GM21717 (cell line): ENCODE results near the gene UXS1.

Experiments used
- ATAC-seq: cut with Tn5 transposase; IDR thresholded peaks from one replicate; pipeline ENCODE4 v1.9.1; 2021; ENCODE audit warnings: mild to moderate bottlenecking, moderate library complexity; ENCODE audit not compliant: unreplicated experiment

The UXS1 gene

DNA sequence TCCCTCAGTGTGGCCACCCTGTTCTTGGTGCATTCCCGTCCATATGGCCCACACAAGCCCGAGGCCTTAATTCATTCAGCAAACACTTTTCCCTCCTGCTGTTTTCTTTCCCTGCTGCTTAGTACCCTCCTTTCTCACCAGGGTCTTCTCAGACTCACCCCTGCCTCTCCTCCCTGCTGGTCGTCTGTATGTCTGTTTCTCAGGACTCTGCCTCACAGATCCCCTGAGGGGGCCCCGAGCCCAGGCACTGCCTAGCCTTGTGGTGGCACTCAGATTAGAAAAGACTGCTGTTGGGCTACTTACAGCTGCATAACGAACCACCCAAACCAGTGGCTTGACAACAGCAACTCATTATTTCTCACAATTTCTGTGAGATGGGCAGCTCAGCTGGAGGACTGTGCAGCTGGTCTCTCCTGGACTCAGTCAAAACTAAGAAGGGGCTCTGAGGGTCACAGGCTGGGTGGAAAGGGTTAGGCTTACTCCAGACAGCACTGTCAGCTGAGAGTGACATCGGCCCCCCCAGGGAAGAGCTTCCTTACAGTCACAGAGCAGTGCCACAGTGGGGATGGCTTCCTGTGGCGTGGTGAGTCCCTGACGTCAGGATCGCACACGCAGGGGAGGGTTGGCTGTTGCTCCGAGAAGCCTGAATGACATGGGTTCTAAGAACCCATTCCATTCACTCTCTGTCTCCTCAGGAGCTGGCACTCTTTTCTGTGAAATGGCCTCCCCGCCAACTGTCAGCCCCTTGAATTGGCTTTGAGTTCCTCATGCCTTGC lies 139.0 kb downstream of the UXS1 start:
- ATAC-seq: no peak

DNA sequence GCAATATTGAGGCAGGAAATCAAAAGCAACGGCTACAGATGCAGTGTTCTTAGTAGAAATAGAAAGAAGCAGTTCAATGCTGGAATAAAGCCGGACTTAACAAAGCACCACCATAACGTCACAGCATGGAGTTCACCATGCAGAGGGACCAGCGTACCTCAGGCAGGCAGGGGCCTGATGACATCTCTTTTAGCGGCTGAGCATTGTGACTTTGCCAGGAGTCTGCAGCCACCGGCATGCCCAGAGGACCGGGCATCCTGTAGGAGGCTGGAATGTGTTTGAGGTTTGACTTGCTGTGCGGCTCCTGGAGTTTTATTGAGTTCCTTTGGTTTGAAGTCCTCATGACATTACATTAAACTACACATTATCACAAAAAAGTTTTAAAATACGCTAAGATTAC lies 139.8 kb downstream of the UXS1 start:
- no peak for ATAC-seq

DNA sequence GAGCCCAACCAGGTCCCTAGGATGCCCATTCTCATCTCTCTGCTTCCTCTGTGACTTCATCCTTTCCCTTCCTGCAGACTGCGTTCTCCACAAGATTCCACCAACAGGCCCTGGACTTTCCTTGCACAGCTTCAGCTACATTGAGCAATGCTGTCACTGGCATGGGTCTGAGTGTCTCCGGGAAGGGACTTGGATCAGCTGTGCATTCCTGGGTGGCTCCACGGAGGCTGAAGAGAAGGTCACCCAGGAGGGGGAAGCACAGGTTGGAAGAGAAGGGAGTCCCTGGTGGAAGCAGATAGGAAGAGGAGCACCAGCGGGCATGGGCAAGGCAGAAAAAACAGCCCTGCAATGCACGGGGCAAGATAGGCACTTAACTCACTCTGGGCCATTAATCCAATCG lies 140.5 kb downstream of the UXS1 start:
- ATAC-seq: no peak

DNA sequence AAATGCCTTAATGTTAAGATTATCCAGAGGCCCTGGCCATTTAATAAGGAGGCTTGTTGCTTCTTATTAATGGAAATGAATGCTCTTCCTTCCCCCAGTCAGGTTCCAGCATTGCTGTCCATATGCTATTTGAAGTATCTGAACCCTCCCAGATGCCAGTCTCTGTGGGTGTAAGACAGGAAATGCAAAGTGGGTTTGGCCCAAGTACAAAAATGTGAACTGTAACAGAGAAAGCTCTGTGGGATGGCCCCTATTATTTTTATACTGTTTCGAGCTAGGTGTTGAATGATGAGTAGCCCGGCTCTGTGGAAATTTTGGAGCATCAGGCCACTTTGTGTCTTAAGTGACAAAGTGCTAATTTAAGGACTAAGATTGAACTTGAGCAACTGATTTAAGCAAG lies 141.0 kb downstream of the UXS1 start:
- no peak for ATAC-seq

DNA sequence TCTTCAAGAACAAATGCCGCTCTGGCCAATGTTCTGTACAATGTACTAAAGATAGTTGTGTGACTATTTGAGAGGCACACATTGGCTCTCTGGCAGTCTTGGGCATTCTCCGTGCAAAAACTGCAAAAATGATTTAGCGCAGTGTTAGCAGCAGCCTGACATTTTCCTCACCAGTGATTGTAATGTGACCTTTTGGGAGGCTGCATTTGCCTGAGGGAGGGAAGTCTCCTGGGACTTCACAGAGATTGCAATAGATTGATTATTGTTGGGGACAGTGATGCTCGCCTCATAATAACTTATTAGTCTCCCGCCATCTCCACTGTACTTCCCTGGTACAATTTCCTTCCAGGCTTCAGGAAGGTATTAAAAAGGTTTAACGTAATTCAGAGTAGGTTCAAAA lies 149.2 kb downstream of the UXS1 start:
- ATAC-seq: no peak

DNA sequence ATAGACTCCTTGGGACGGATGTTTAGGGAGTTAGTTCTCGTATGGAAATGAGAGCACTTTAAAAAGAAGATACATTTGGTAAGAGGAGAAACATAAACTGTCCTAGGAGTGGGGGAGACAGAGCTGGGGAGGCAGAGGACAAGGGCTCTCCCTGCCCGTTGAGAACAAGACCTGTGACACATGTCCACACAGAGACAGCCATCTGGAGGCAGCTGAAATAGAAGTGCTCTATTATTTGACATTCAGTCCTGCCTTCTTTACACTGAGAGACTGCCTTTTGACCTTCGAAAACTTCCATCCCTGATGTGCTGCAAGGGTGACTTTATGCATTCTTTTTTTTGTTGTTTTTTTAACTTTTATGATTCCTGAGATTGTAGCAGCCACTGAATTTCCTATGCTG lies 150.1 kb downstream of the UXS1 start:
- ATAC-seq: no peak
